ENCODE data around the gene CAMK1.

Gene CAMK1

GRCh38 chr3:9732740-9733115, 37.0 kb downstream of the CAMK1 start:
- DNase-seq: no peak

- DNase-seq: peak; percentile 44
These were observed 37.5 kb downstream of the CAMK1 start for GRCh38 chr3:9732080-9732739.

DNA sequence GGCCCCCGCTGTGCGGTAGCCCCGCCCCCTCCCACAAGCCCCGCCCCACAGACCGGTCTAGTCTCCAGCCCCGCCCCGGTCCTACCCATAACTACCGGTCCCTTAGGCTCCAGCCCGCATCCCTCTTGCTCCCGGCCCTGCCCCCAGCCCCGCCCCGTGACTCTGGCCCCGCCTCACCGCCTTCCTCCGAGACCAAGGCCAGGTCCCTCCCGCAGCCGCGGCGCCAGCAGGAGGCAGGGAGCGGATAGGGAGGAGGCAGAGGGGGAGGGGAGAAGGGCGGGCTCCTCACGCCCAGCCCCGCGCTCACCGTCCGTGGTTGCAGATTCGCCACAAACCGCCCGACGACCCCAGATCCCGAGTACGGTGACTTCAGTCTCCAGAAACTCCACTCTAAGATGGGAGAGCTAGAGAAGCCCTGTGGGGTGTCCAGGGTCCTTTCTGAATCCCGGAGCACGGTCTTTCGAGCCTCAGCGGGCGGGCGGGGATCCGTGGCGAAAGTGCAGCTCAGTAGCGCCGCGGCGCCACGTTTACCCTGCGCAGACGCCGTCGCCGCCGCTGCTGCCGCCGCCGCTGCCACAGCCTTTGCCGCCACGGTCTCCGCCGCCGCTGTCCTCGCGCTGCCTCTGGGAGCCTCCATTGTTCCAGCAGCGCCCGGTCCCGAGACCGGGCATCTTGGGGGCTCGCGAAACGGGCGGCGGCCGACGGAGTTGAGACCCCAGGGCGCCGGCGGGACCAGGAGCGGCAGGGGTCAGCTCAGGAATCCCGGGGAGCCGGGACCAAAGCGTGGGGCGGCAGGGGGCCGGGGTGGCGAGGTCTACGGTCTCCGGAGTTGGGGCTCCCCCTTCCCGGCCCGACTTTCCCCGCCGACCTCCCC, 38.3 kb downstream of the CAMK1 start, which contains the start of gene BRPF1:
Gene BRPF1, plus strand, starts transcription at position 530 of the 874 bp plus-strand sequence. CDS start 2,406 bp downstream, outside the sequence.
- peak; percentile 99 for DNase-seq

- no peak for DNase-seq
These were observed 39.0 kb downstream of the CAMK1 start for GRCh38 chr3:9730657-9731205.

- DNase-seq: no peak
These were observed 40.3 kb downstream of the CAMK1 start for GRCh38 chr3:9729419-9729818.

DNA sequence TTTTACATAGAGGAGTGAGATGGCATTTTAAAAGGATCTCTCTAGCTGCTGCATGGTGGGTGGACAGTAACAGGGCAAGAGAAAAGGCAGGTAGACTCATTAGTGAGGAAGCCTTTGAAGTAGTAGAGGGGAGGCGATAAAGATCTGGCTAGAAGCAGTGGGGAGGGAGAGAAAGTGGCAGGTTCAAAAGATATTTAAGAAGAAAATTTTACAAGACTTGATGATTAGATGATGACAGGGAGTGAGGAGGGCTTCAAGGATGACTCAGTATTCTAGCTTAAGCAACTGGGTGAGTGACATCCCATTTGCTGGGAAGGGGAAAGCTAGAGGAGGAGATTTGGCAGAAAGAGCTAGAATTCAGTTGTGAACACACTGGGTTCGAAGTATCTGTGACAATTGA, 42.0 kb downstream of the CAMK1 start:
- DNase-seq: no peak

DNA sequence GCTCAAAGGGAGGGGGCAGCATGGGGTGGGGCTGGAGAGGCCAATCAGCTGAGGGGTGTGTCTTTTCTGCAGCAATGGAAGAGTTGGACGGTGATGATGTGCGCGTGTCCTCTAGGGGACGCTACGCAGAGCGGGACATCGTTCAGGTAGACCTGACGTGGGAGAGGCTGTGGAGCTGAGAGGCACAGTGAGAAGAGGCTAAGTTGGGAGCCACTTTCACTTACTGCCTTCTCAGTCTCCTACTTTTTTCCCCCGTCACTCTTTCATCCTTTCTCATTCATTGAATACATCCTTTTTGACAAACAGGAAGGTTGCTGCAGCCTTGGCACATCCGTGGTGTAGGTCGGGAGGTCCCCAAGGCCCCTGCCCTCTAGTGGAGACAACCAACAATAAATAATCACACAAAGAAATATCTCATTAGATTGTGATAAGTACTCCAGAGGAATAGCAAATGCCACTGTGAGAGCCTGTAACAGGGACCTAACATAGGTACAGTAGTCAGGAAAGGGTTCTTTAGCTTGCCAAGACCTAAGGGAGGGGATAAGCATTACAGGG, 42.6 kb downstream of the CAMK1 start:
- peak; percentile 63 for DNase-seq

DNA sequence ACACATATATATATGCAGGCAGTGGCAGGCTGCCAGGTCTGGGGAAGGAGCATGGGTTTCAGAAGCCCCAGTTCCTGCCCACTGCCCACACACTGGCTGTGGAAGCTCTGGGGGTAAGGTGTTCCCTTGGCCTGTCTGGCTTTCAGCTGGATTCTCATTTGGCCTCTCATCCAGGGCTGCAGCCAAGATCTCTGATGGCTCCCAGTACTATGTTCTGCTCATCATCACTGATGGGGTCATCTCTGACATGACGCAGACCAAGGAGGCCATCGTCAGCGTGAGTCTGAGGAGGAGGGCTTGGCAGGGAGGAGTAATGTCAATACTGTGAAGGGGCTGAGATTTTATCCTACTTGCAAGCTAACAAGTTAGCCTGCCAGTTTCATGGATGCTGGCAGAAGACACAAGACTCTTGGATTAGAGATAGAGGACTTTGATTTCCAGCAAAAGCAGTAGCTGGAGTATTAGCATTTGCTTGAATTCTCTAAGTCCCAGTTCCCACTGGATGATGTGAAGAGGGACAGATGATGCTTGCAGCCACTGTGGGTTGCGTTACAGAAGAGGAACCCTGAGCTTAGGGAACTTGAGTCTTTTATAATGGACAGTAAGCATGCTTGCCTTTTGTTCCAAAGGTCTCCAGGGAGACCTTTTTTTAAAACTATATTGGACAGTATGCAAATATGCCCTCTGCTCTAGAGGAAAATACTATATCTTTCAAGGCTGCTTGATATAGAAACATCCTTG, 43.8 kb downstream of the CAMK1 start:
- DNase-seq: no peak

DNA sequence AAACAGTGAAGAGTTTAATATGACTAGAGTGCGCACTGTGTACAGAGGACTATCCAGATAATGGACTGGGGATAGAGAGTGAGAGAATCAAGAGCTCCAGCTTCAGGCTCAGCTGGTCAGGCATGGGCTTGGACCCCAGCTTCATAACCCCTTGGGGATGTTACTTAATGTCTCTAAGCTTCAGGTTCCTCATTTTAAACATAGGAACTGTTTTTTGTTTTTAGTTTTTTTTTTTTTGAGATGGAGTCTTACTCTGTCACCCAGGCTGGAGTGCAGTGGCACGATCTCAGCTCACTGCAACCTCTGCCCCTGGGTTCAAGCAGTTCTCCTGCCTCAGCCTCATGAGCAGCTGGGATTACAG, 48.1 kb downstream of the CAMK1 start:
- no peak for DNase-seq

- no peak for DNase-seq
These were observed 48.6 kb downstream of the CAMK1 start for GRCh38 chr3:9721015-9721699.

- no peak for DNase-seq
These were observed 51.6 kb downstream of the CAMK1 start for GRCh38 chr3:9718118-9718517.

DNA sequence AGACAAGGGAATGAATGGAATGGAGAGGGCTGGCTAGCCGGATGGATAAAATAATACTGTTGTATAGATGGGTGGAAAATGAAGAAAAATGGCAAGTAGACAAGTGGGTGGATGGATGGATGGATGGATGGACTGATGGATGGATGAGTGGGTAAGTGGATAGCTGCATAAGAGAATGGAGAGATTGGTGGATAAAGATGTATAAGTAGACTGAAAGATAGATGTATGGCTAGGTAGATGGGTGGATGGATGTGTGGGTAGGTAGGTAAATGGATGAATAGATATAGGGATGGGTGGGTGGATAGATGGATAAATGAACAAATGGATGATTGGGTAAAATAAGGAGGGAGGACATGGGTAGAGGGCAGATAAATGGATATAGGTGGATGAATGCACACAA, 52.2 kb downstream of the CAMK1 start:
- DNase-seq: no peak

DNA sequence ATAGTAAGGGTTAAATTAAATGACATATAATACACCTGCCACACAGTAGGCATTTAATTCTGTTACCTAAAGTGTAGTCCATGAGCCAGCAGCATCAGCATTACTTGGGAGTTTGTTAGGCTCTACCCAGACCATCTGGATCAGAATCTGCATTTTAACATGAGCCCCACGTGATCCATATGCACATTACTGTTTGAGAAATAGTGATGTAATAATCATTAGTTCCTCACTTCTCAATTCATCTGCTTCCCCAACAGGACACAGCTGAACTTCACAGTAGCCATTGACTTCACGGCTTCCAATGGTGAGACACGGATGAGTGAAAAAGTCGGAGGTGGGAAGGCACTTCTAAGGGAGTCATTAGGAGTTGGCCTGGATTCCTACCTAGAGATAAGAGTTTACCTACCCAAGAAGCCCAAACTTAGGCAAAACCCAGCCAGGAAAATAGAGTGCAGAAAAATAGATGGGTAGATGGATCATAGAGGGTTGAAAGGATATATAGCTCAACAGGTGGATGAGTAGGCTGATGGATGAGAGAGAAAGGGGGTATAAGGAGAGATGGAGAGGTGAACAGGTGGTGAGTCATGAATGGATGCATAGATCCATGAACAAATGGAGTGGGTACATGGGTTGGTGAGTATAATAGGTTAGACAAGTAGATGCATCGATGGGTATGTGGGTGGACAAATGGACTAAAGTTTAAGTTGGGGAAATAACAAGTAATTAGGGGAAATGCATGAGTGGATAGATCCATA, 52.8 kb downstream of the CAMK1 start:
- DNase-seq: no peak

- peak; percentile 39 for DNase-seq
These were observed 53.8 kb downstream of the CAMK1 start for GRCh38 chr3:9715764-9716437.

GRCh38 chr3:9715136-9715535, 54.6 kb downstream of the CAMK1 start:
- DNase-seq: no peak

DNA sequence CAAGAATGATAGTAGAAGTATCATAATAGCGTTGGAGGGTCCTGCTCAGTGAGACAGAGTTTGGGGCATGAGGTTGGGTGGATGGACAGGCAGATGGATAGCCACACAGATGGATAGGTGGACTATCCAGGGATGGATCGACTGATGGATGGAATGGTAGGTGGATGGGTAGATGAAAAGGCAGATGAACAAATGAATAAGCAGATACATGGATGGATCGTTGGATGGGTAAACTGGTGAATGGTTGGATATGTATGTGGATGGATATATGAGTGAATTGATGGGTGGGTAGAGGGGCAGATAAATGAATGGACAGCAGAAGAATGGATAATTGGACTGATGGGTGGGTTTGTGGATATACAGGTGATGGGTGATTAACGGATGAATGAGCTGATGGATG, 56.6 kb downstream of the CAMK1 start:
- DNase-seq: no peak

GRCh38 chr3:9712415-9712814, 57.3 kb downstream of the CAMK1 start:
- no peak for DNase-seq

GRCh38 chr3:9710174-9710739, 59.5 kb downstream of the CAMK1 start:
- no peak for DNase-seq
